AG09319 (cell line): ENCODE results near the gene CHD9NB.
"Not testable (repeated sequence)": the region's sequence is repeated elsewhere in the genome, so short reads cannot be mapped to it uniquely, and the experiment has no call there.

ENCODE experiments used
- DNase-seq: peaks from one replicate; pipeline ENCODE4 v3.0.0-alpha.2; 2010; ENCODE audit warnings: low read depth; ENCODE audit errors: extremely low read depth
- TF ChIP-seq, protein P1 (sequence below): IDR thresholded peaks from 2 replicates; pipeline ENCODE4 v1.5.1; 2011; ENCODE audit warnings: low read depth, mild to moderate bottlenecking, inconsistent platforms, low read length, moderate library complexity

Gene CHD9NB

DNA sequence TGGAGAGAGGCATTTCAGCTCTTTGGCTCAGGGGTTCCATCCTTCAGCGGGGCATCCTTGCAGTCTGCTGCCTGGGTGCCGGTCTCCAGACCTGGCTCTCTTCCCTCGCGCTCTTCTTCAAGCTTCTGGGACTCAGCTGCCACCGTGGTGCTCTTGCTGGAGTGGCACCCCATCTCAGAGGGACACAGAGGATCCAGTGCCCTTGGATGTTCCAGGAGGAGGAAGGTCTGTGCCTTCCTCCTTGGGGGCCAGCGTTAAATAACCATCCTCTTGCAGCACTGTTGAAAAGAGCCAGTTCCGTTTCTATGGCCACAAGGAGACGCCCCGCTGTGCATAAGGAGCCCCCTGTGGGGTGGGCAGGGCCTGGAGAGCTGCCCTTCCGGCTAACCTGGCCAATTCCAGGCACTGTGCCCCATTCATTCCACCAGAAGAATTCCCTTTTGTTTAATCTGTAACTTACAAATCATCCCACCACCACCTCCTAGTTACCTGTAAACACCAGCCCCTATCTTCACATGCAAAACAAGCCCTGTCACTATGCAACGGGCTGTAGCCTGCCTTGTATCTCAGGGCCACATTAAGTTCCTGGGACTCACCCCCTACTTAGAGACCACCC is 8.6 kb downstream of the CHD9NB start:
- DNase-seq = no peak
- TF ChIP-seq, protein P1, sequence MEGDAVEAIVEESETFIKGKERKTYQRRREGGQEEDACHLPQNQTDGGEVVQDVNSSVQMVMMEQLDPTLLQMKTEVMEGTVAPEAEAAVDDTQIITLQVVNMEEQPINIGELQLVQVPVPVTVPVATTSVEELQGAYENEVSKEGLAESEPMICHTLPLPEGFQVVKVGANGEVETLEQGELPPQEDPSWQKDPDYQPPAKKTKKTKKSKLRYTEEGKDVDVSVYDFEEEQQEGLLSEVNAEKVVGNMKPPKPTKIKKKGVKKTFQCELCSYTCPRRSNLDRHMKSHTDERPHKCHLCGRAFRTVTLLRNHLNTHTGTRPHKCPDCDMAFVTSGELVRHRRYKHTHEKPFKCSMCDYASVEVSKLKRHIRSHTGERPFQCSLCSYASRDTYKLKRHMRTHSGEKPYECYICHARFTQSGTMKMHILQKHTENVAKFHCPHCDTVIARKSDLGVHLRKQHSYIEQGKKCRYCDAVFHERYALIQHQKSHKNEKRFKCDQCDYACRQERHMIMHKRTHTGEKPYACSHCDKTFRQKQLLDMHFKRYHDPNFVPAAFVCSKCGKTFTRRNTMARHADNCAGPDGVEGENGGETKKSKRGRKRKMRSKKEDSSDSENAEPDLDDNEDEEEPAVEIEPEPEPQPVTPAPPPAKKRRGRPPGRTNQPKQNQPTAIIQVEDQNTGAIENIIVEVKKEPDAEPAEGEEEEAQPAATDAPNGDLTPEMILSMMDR = no peak

DNA sequence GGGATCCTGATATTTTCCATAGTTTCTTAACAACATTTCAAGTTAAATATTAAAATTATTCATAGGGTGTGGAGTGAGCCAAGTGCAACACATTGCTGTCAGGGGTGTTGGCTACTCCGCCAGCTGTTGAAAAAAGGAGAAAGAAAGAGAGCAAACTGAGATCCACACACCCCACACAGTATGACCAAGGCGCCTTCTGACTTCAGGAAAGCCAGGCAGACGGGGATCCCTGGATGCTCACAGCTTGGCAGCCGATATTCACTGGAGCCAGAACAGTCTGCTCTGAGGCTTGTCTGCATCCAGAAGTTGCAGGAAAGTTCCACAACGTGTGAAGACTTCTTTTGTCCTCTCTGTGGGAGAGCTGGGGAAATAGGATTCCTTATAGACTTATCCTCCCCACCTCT is 9.3 kb downstream of the CHD9NB start:
- TF ChIP-seq, protein P1 = no peak
- no peak for DNase-seq

DNA sequence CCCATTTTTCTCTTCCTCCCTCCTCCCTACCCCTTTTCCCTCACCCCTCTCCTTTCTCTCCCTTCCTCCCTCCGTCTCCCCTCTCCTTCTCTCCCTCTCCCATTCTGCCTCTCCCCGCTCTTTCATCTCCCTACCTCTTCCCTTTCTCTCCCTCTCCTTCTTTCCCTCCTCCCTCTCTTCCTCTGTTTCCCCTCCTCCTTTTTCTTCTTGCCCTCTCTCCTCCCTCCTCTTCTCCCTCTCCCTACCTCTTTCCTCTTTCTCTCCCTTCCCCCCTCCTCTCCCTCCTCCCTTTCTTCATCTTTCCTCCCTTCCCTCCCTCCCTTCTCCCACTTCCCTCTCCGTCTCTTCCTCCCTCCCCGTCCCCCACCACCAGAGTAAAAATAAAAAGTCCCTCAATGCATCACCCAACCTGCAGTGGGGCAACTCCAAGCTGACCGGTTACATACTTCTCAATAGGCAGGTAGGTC is 10.4 kb downstream of the CHD9NB start:
- TF ChIP-seq, protein P1 = no peak
- no peak for DNase-seq

DNA sequence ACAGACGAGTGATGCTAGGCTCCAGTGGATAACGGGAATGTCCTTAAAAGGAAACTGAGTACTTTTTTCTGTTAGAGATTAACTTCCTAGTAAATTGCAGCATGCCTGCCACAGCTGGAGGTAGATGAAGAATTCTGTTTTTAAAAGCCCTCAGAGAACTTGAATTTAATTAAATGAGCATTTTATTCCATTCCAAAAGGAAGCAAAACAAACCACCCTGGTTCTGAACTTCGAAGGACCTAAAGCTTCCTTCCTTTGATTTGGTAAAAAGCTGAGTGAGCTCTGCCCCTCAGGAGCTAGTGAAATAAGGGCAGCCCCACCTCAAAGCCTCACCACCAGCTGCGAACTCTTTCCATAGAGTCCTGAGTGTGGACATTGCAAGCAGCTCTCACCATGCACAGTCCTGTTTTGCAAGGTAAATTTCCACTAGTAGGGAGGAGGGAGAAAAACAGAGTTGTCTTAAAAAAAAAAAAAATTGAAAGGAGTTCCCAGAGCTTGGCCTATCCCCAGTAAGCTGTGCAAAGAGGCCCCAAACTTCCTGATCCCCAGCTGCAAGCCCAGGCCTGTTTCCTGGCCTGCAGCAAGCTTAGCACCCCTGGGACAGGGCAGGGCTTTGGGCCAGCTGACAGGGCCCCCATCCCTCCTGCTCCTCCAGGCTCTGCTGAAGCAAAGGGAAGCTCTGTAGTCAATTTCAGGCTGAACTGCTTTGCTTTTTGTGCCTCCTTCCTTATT is 11.2 kb downstream of the CHD9NB start:
- TF ChIP-seq, protein P1 = no peak
- DNase-seq = no peak

DNA sequence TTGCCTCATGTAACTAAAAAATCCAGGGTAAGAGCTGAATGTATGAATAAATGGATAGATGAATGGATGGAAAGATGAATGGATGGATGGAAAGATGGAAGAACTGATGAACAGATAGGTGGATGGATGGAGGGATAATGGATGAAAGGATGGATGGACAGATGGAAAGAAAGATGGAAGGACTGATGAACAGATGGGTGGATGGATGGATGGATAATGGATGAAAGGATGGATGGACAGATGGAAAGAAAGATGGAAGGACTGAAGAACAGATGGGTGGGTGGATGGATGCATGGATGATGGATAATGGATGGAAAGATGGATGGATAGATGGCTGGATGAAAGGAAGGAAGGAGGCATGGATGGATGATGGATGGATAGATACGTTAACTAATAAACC is 11.9 kb downstream of the CHD9NB start:
- TF ChIP-seq, protein P1 = no peak
- DNase-seq = no peak

DNA sequence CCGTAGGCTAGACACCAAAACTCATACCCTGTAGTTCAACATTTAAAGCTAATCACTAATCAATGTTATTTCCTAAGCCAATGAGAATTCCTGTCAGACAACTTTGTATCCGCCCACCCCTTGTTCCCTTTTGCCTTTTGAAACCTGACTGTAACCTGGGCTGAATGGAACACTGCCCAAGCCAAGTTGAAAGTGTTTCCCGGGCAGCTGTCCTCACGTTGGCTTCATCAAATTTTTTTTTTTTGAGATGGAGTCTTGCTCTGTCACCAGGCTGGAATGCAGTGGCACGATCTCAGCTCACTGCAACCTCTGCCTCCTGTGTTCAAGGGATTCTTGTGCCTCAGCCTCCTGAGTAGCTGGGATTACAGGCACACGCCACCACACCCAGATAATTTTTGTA is 16.0 kb downstream of the CHD9NB start:
- DNase-seq = not testable (repeated sequence)

DNA sequence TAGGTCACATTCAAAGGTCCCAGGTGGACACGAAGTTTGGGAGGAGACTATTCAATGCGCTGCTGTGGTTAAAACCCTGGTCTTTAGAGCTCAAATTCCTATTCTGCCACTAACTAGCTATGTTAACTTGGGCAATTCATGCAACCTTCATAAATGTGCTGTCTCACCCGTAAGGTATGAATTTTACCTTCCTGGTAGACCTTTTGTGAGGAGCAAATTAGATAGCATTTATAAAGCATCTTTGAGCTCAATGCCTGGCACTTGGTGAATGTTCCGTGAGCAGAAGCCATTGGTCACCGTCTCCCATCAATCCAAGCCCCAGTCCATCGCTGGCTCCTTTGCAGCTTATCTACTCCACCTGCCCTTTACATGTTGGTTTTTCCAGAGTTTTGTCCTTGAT is 16.6 kb downstream of the CHD9NB start:
- no peak for DNase-seq
- TF ChIP-seq, protein P1 = no peak
